ENCODE measurements around the gene DSP.

Gene DSP

DNA sequence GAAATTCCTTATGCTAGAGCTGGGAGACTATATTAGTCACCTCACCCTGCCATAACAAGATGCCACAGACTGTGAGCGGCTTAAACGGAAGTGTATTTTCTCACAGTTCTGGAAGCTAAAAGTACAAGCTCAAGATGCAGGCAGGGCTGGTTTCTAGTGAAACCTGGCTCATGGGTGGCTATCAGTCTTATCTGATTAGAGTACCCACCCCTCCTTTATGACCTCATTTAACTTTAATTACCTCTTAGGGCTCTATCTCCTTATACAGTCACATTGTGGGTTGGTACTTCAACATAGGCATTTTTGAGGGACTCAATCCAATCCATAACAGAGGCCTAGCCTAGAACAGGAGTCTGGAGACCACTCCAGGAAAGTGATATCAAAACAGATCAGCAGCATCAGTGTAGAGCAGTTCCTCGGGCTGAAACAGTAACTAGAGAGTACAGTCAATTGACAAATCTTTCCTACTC, 46.2 kb downstream of the DSP start:
- TF ChIP-seq, protein P1, sequence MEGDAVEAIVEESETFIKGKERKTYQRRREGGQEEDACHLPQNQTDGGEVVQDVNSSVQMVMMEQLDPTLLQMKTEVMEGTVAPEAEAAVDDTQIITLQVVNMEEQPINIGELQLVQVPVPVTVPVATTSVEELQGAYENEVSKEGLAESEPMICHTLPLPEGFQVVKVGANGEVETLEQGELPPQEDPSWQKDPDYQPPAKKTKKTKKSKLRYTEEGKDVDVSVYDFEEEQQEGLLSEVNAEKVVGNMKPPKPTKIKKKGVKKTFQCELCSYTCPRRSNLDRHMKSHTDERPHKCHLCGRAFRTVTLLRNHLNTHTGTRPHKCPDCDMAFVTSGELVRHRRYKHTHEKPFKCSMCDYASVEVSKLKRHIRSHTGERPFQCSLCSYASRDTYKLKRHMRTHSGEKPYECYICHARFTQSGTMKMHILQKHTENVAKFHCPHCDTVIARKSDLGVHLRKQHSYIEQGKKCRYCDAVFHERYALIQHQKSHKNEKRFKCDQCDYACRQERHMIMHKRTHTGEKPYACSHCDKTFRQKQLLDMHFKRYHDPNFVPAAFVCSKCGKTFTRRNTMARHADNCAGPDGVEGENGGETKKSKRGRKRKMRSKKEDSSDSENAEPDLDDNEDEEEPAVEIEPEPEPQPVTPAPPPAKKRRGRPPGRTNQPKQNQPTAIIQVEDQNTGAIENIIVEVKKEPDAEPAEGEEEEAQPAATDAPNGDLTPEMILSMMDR (IDR thresholded peaks at IDR 0.05; ENCODE audit: low read depth, low read length): no peak
- DNase-seq (ENCODE audit: low read depth, low spot score): peak; percentile 37
- in situ Hi-C loops (cut with HindIII; ENCODE audit: low sequenced_read_pairs): no loop called here
- no peak overlapping the region for H3K4me3 ChIP-seq (ENCODE audit: low read depth, low read length)

DNA sequence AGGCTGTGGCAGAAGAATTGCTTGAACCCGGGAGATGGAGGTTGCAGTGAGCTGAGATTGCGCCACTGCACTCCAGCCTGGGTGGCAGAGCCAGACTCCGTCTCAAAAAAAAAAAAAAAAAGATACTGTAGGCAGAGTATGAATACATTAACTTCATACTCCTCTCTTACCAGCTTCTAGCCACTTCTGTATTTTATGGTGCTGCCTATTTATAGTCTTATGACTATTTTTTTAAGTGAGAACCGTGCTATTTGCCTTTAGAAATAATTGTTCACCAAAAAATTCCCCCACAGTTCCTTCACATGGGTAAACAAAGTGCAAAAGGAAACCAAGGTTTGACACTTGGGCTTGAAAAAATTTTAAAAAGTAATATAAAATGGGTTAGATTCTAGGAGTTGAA, 47.0 kb downstream of the DSP start:
- no peak overlapping the region for H3K4me3 ChIP-seq (ENCODE audit: low read depth, low read length)
- in situ Hi-C loops (cut with HindIII; ENCODE audit: low sequenced_read_pairs): no loop called here
- TF ChIP-seq, protein P1 (IDR thresholded peaks at IDR 0.05; ENCODE audit: low read depth, low read length): no peak
- no peak for DNase-seq (ENCODE audit: low read depth, low spot score)

DNA sequence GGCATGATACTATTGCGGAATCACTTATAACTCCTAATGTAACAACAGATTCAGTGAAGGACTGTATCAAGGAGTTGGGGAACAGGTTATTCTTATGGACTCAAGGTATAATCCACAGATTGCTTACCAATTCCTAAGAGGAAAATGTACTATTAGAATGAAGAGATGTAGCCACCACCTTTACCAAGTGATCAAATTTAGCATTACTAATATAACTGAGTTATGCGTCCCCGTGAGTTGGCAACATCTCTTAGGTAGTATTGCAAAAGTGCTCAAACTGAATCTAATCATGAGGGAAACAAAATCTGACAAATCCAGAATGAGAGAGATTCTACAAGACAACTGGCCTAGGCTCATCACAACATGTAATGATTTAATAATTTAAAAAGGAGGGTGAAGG, 47.8 kb downstream of the DSP start:
- in situ Hi-C loops (cut with HindIII; ENCODE audit: low sequenced_read_pairs): no loop called here
- no peak overlapping the region for H3K4me3 ChIP-seq (ENCODE audit: low read depth, low read length)

DNA sequence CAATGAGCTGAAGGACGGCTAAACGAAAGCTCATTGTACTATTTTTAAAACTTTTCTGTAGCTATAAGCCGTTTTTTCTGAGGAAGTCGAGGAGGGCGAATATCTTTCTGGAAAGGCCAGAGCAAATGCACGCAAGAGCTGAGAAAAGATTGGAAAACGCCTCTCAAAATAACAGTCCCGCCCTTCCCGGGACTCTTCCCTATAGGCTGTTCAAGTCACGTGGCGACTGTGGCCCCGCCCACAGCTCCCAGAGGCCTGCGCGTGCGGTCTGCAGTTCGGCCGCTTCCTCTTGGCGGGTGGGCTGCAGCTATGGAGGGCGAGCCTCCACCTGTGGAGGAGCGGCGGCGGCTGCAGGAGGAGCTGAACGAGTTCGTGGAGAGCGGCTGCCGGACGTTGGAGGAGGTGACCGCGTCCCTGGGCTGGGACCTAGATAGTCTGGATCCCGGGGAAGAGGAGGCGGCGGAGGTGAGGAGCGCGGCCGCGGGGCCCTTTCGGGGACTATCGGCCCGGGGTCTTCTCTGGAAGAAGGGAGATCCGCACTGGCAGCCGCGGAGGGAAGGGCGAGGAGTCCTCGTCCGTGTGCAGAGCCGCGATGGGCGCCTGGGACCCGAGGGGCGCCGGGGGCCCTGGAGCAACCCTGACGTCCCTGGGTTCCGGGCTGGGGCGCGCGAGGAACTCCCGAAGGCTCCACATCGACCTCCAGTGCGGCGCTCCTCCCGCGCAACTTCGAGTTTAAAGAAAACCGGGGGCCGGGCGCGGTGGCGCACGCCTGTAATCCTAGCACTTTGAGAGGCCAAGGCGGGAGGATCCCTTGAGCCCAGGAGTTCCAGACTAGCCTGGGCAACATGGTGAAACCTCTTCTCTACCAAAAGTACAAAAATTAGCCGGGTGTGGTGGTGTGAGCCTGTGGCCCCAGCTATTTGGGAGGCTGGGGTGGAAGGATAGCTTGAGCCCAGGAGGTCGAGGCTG, 48.8 kb downstream of the DSP start, which contains the start of gene SNRNP48:
TSS of gene SNRNP48 (plus strand) at position 250 of the 969 bp plus-strand sequence. CDS start at position 310, 60 bp downstream.
- peak within 1 kb of the TSS; percentile 94 for H3K4me3 ChIP-seq (ENCODE audit: low read depth, low read length)
- in situ Hi-C loops (cut with HindIII; ENCODE audit: low sequenced_read_pairs): no loop called here
- TF ChIP-seq, protein P1 (IDR thresholded peaks at IDR 0.05; ENCODE audit: low read depth, low read length): no peak
- DNase-seq (ENCODE audit: low read depth, low spot score): peak; percentile 95

More for the DNA sequence above, 47.8 kb downstream of the DSP start:
- no peak for DNase-seq (ENCODE audit: low read depth, low spot score)
- TF ChIP-seq, protein P1 (IDR thresholded peaks at IDR 0.05; ENCODE audit: low read depth, low read length): no peak

DNA sequence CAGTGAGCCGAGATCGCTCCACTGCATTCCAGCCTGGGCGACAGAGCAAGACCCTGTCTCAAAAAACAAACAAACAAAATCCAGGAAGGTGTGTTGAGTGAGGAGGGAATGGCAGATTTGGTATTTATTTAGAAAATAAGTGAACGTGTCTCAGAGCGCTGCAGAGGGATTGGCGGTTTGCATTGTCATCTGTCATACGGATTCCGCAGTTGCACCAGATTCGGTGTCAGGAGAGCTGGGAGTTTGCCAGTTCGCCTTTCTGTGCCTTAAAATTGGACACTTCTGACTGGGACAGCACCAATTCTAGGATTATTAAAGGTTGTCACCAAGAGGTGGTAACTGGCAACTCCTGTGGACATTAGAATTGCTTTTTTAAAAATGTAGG, 49.4 kb downstream of the DSP start:
- DNase-seq (ENCODE audit: low read depth, low spot score): no peak
- TF ChIP-seq, protein P1 (IDR thresholded peaks at IDR 0.05; ENCODE audit: low read depth, low read length): no peak
- in situ Hi-C loops (cut with HindIII; ENCODE audit: low sequenced_read_pairs): no loop called here
- H3K4me3 ChIP-seq (ENCODE audit: low read depth, low read length): peak overlapping the region; percentile 94

DNA sequence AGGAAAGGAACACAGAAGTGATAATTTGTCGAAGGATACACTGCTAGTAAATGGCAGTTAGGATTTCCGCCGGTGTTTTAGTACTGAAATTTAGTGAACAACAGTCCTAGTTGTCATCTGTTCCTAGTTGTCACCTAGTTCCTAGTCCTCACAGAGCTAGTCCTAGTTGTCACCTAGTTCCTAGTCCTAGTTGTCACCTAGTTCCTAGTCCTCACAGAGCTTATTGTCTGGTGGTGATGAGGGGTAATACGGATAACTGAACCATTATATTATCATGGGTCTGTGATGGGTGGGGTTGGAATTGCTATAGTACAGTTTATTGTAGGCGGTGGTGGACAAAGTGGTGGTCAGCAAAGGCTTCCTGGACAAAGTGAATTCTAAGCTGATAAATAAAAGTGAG, 50.3 kb downstream of the DSP start:
- TF ChIP-seq, protein P1 (IDR thresholded peaks at IDR 0.05; ENCODE audit: low read depth, low read length): no peak
- no peak for DNase-seq (ENCODE audit: low read depth, low spot score)
- in situ Hi-C loops (cut with HindIII; ENCODE audit: low sequenced_read_pairs): no loop called here
- no peak overlapping the region for H3K4me3 ChIP-seq (ENCODE audit: low read depth, low read length)

Data from astrocyte of the spinal cord (primary cell).